Astrocyte (in vitro differentiated cells and primary cell): ENCODE results near the gene KCNMA1.

ENCODE experiments used
- EZH2 ChIP-seq: IDR thresholded peaks from 2 replicates; pipeline ENCODE4 v1.6.1; 2012; ENCODE audit warnings: mild to moderate bottlenecking, low read length, inconsistent platforms; ENCODE audit not compliant: insufficient read depth
- TF ChIP-seq, protein P1 (sequence below): IDR thresholded peaks from 2 replicates; pipeline ENCODE4 v1.5.1; 2011; ENCODE audit warnings: low read depth, mild to moderate bottlenecking, inconsistent platforms, low read length, moderate library complexity; ENCODE audit not compliant: insufficient read depth

DNA sequence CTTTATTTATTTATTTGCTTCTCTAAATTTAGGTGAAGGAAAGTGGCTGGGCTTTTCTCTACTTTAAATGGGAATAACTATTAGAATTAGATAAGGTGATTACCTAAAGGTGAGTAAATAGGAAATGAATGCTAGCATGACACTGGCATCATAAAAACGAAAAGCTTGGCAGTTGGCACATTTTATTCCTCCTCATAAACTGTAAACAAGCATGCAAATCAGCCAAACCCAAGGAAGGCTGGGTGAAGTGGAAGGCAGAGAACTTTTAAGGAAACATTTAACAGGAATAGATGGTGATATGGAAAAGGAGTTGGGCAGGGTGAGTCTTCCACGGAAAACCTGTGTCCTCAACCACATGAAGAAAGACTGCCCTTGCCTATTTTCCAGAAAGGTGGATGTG, 669.1 kb downstream of the KCNMA1 start:
- TF ChIP-seq, protein P1, sequence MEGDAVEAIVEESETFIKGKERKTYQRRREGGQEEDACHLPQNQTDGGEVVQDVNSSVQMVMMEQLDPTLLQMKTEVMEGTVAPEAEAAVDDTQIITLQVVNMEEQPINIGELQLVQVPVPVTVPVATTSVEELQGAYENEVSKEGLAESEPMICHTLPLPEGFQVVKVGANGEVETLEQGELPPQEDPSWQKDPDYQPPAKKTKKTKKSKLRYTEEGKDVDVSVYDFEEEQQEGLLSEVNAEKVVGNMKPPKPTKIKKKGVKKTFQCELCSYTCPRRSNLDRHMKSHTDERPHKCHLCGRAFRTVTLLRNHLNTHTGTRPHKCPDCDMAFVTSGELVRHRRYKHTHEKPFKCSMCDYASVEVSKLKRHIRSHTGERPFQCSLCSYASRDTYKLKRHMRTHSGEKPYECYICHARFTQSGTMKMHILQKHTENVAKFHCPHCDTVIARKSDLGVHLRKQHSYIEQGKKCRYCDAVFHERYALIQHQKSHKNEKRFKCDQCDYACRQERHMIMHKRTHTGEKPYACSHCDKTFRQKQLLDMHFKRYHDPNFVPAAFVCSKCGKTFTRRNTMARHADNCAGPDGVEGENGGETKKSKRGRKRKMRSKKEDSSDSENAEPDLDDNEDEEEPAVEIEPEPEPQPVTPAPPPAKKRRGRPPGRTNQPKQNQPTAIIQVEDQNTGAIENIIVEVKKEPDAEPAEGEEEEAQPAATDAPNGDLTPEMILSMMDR, result no peak
- no peak for TF ChIP-seq EZH2
